SU-DHL-6 (cell line): ENCODE results near the gene HAPLN3.
"Not testable (repeated sequence)": the region's sequence is repeated elsewhere in the genome, so short reads cannot be mapped to it uniquely, and the experiment has no call there.

ENCODE experiments used
- EZH2phosphoT487 ChIP-seq: fragments of 200-600 bp; sonication (generic), shearing (Covaris generic); conservative IDR thresholded peaks from 2 replicates; pipeline ENCODE4 v1.6.1; 2018; ENCODE audit warnings: mild to moderate bottlenecking, antibody characterized with exemption, low read length, moderate library complexity, mixed read lengths
- TF ChIP-seq, protein P1 (sequence below): fragments of 200-600 bp; sonication (generic); IDR thresholded peaks from one replicate; pipeline ENCODE4 v1.5.1; 2017; ENCODE audit warnings: antibody characterized with exemption, mild to moderate bottlenecking, low read length, moderate library complexity; ENCODE audit not compliant: insufficient read depth, poor library complexity, severe bottlenecking

DNA sequence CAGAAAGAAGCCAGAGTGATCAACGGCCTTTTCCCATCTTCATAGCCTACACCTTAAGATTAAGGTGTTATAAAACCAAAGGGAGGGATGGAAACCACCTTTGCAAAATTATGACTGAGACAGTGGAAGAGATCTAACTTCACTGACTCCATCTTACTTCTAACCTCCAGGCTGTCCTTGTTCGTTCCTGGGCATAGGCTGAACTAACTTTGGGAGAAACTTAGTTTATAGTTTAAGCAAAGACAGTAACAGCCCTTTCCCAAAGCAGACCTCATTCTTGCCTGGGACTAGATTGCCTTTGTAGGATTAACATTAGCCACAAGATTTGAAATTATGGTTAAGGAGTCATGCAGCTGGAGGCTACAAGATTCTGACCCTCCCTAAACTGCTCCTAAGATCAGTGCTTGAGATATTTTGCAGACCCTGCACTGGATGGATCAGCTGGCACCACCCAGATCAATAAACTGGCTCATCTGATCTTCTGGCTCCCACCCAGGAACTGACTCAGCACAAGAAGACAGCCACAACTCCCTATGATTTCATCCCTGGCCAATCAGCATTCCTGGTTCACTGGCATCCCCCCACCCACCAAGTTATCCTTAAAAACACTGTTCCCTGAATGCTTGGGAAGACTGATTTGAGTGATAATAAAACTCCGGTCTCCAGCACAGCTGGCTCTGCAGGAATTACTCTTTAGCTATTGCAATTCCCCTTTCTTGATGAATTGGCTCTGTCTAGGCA, 34.2 kb upstream of the HAPLN3 start:
- TF ChIP-seq, protein P1, sequence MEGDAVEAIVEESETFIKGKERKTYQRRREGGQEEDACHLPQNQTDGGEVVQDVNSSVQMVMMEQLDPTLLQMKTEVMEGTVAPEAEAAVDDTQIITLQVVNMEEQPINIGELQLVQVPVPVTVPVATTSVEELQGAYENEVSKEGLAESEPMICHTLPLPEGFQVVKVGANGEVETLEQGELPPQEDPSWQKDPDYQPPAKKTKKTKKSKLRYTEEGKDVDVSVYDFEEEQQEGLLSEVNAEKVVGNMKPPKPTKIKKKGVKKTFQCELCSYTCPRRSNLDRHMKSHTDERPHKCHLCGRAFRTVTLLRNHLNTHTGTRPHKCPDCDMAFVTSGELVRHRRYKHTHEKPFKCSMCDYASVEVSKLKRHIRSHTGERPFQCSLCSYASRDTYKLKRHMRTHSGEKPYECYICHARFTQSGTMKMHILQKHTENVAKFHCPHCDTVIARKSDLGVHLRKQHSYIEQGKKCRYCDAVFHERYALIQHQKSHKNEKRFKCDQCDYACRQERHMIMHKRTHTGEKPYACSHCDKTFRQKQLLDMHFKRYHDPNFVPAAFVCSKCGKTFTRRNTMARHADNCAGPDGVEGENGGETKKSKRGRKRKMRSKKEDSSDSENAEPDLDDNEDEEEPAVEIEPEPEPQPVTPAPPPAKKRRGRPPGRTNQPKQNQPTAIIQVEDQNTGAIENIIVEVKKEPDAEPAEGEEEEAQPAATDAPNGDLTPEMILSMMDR: not testable (repeated sequence)
- TF ChIP-seq EZH2phosphoT487: not testable (repeated sequence)
